Neural cell (in vitro differentiated cells): ENCODE data around the gene LPIN1.

Experiments
- CTCF ChIP-seq: fragments of 450-650 bp; IDR thresholded peaks from 2 replicates; pipeline ENCODE4 v1.5.1; 2014; ENCODE audit warnings: antibody characterized with exemption, mild to moderate bottlenecking, moderate library complexity; ENCODE audit not compliant: poor library complexity, severe bottlenecking
- EP300 ChIP-seq: fragments of 450-650 bp; conservative IDR thresholded peaks from 2 replicates; pipeline ENCODE4 v1.6.1; 2014; ENCODE audit warnings: antibody characterized with exemption, mild to moderate bottlenecking, moderate library complexity; ENCODE audit not compliant: poor library complexity, severe bottlenecking
- EZH2 ChIP-seq: fragments of 200-600, 300-800 bp; shearing (Covaris generic), sonication (generic); IDR thresholded peaks from 2 replicates; pipeline ENCODE4 v1.6.1; 2014; ENCODE audit warnings: antibody characterized with exemption, low read length, borderline replicate concordance, mild to moderate bottlenecking; ENCODE audit not compliant: insufficient read depth, poor library complexity, severe bottlenecking
- POLR2AphosphoS5 ChIP-seq: IDR thresholded peaks from 2 replicates; pipeline ENCODE4 v1.6.1; 2012
- REST ChIP-seq: IDR thresholded peaks from 2 replicates; pipeline ENCODE4 v1.6.1; 2012; ENCODE audit warnings: borderline replicate concordance
- SMC3 ChIP-seq: fragments of 450-650 bp; conservative IDR thresholded peaks from 2 replicates; pipeline ENCODE4 v1.6.1; 2014; ENCODE audit warnings: antibody characterized with exemption, mild to moderate bottlenecking, moderate library complexity; ENCODE audit not compliant: poor library complexity
- TAF1 ChIP-seq: IDR thresholded peaks from 2 replicates; pipeline ENCODE4 v1.6.1; 2012; ENCODE audit warnings: low read depth

GRCh38 chr2:11701751-11702301 is 44.6 kb upstream of the LPIN1 start:
- TF ChIP-seq CTCF, result no peak
- no peak for TF ChIP-seq EP300
- TF ChIP-seq REST, result no peak
- no peak for TF ChIP-seq POLR2AphosphoS5
- TF ChIP-seq TAF1, result no peak
- TF ChIP-seq SMC3, result no peak
- TF ChIP-seq EZH2, result no peak
